ENCODE results near the gene UNC119B. TPM values are rescaled to one million over a fixed set of nuclear protein-coding genes. Genes with fewer than 3 reads are reported as not detected.

UNC119B gene
- total and polyA plus RNA-seq, 2 experiments from 2014 or later, result 10.9 to 26.0 TPM

DNA sequence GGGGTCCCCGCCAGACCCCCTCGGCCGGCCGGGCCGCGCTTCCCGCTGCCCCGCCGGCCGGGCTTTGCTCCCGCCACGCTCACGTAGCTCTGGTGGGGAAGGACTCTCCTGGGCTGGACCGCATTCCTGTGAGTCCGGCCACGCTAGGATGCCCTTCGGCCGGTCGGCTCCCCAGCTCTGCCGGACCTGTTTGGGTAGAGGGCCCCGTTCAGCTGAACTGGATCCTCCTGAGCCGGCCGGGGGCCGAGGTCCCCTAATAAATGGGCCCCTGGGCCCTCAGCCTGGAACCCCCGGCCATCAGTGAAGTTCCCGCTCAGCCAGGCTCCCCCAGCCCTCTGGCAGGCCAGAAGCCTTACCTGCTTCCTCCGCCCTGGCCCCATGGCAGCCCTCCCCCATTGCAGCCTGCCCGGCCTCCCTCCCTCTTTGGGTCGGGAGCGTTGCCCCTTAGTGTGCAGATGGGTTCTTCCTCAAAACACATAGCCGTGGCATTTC, 593 bp downstream of the UNC119B start:
- peak; percentile 52 for DNase-seq (ENCODE audit: low spot score)
- Histone ChIP-seq H2AFZ (peak overlapping the region; percentile 95), H3K9me2 (replicated peaks; ENCODE audit: insufficient read depth) (no peaks in the 10 kb centered on the region), H3K79me2 (peaks cover 55% of the 10 kb centered on the region), H3K9me3 (ENCODE audit: low read depth) (no peaks in the 10 kb centered on the region), H3K4me3 (peak overlapping the region; percentile 100), H4K20me1 (ENCODE audit: insufficient read depth, poor library complexity, severe bottlenecking) (peaks cover 17% of the 10 kb centered on the region), H3K4me1 (ENCODE audit: insufficient read depth) (peaks cover 27% of the 10 kb centered on the region), H3K4me2 (peak overlapping the region; percentile 94), H3K27ac (peak overlapping the region; percentile 94), H3K27me3 (no peaks in the 10 kb centered on the region), H3K36me3 (replicated peaks; ENCODE audit: insufficient read depth, low read depth) (no peaks in the 10 kb centered on the region)
- WGBS (ENCODE audit: low lambda C conversion rate, missing lambda C conversion rate), result under 1% methylated on average over 30 of the region's 31 CpGs
- no peak for TF ChIP-seq EZH2phosphoT487 (IDR thresholded peaks at IDR 0.05; ENCODE audit: low read depth, severe bottlenecking, unreplicated experiment)
- no peak for TF ChIP-seq EZH2 (IDR thresholded peaks at IDR 0.05; ENCODE audit: borderline replicate concordance)
- TF ChIP-seq, protein P1, sequence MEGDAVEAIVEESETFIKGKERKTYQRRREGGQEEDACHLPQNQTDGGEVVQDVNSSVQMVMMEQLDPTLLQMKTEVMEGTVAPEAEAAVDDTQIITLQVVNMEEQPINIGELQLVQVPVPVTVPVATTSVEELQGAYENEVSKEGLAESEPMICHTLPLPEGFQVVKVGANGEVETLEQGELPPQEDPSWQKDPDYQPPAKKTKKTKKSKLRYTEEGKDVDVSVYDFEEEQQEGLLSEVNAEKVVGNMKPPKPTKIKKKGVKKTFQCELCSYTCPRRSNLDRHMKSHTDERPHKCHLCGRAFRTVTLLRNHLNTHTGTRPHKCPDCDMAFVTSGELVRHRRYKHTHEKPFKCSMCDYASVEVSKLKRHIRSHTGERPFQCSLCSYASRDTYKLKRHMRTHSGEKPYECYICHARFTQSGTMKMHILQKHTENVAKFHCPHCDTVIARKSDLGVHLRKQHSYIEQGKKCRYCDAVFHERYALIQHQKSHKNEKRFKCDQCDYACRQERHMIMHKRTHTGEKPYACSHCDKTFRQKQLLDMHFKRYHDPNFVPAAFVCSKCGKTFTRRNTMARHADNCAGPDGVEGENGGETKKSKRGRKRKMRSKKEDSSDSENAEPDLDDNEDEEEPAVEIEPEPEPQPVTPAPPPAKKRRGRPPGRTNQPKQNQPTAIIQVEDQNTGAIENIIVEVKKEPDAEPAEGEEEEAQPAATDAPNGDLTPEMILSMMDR (IDR thresholded peaks at IDR 0.05; ENCODE audit: poor library complexity), result no peak

DNA sequence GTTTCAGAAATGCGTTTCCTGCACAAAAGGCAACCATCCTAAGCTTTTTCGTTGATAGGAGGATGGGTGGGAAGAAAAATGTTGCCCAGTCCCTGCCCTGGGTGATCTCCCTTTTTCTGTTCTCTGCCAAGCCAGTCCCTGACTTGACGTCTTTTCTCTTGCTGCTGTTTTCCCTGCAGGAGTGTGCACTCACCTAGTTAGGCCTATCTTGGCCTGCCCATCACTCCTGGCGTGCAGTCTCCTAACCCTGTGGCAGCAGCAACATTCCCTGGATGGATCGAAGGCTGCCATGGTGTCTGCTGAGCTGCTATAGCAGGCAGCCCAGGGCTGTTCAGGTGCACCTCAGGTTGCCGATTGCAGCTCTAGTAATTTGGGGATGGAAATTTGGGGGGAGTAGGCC, 1.2 kb downstream of the UNC119B start:
- Histone ChIP-seq H3K36me3 (replicated peaks; ENCODE audit: insufficient read depth, low read depth) (no peaks in the 10 kb centered on the region), H3K4me1 (ENCODE audit: insufficient read depth) (peaks cover 27% of the 10 kb centered on the region), H3K27me3 (no peaks in the 10 kb centered on the region), H2AFZ (peak overlapping the region; percentile 95), H3K4me3 (peak overlapping the region; percentile 100), H3K9me2 (replicated peaks; ENCODE audit: insufficient read depth) (no peaks in the 10 kb centered on the region), H3K79me2 (peaks cover 60% of the 10 kb centered on the region), H3K9me3 (ENCODE audit: low read depth) (no peaks in the 10 kb centered on the region), H4K20me1 (ENCODE audit: insufficient read depth, poor library complexity, severe bottlenecking) (peaks cover 17% of the 10 kb centered on the region), H3K27ac (no peak overlapping the region), H3K4me2 (peak overlapping the region; percentile 94)
- 35% methylated on average over 6 of the region's 6 CpGs for WGBS (ENCODE audit: low lambda C conversion rate, missing lambda C conversion rate)
- no peak for DNase-seq (ENCODE audit: low spot score)
- TF ChIP-seq EZH2 (IDR thresholded peaks at IDR 0.05; ENCODE audit: borderline replicate concordance), result no peak
- no peak for TF ChIP-seq EZH2phosphoT487 (IDR thresholded peaks at IDR 0.05; ENCODE audit: low read depth, severe bottlenecking, unreplicated experiment)
- TF ChIP-seq, protein P1 (IDR thresholded peaks at IDR 0.05; ENCODE audit: poor library complexity), result no peak

DNA sequence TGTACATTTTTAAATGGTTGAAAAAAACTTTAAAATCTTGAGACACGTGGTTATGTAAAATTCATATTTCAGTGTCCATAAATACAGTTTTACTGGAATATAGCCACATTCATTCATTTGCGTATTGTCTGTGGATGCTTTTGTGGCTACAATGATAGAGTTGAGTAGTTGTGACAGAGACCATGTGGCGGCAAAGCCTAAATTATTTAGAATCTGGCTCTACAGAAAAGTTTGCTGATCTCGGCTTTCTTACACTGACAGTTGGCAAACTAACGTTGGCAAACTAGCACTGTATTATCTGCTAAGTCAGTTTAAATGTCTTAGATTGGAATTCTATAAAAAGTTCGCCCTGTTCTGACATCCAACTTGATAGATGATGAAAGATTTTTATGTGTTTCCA, 2.4 kb downstream of the UNC119B start:
- TF ChIP-seq EZH2 (IDR thresholded peaks at IDR 0.05; ENCODE audit: borderline replicate concordance) (no peak), EZH2phosphoT487 (IDR thresholded peaks at IDR 0.05; ENCODE audit: low read depth, severe bottlenecking, unreplicated experiment) (no peak)
- TF ChIP-seq, protein P1 (IDR thresholded peaks at IDR 0.05; ENCODE audit: poor library complexity), result no peak
- Histone ChIP-seq H2AFZ (no peak overlapping the region), H3K4me2 (peak overlapping the region; percentile 94), H3K9me2 (replicated peaks; ENCODE audit: insufficient read depth) (no peaks in the 10 kb centered on the region), H3K27me3 (no peaks in the 10 kb centered on the region), H3K79me2 (peaks cover 72% of the 10 kb centered on the region), H3K9me3 (ENCODE audit: low read depth) (no peaks in the 10 kb centered on the region), H3K27ac (no peak overlapping the region), H4K20me1 (ENCODE audit: insufficient read depth, poor library complexity, severe bottlenecking) (peaks cover 17% of the 10 kb centered on the region), H3K36me3 (replicated peaks; ENCODE audit: insufficient read depth, low read depth) (no peaks in the 10 kb centered on the region), H3K4me3 (no peak overlapping the region), H3K4me1 (ENCODE audit: insufficient read depth) (peaks cover 27% of the 10 kb centered on the region)
- DNase-seq (ENCODE audit: low spot score), result no peak
- 82% methylated on average over 6 of the region's 6 CpGs for WGBS (ENCODE audit: low lambda C conversion rate, missing lambda C conversion rate)
